HFFc6 (cell line): ENCODE data around the gene ATP2A1. TPM values are rescaled to one million over a fixed set of nuclear protein-coding genes. Genes with fewer than 3 reads are reported as not detected.

Experiments
- DNase-seq: peaks from one replicate; pipeline ENCODE4 v3.0.0-alpha.2; 2018
- H3K27ac Mint-ChIP-seq: 2 replicates; pipeline ENCODE4 v1.8.0; 2020; ENCODE audit warnings: mild to moderate bottlenecking, mixed read lengths
- H3K27me3 Mint-ChIP-seq: 2 replicates; pipeline ENCODE4 v1.8.0; 2021; ENCODE audit warnings: mild to moderate bottlenecking, moderate library complexity, mixed read lengths; ENCODE audit not compliant: insufficient read depth
- H3K36me3 Mint-ChIP-seq: 2 replicates; pipeline ENCODE4 v1.8.0; 2021; ENCODE audit warnings: low read depth, mixed read lengths
- H3K4me1 Mint-ChIP-seq: 2 replicates; pipeline ENCODE4 v1.8.0; 2020; ENCODE audit warnings: low read depth, mixed read lengths
- H3K4me3 Mint-ChIP-seq: 2 replicates; pipeline ENCODE4 v1.8.0; 2020; ENCODE audit warnings: mild to moderate bottlenecking, moderate library complexity, mixed read lengths
- H3K9me3 Mint-ChIP-seq: 2 replicates; pipeline ENCODE4 v1.8.0; 2020; ENCODE audit warnings: mild to moderate bottlenecking, mixed read lengths
- CTCF ChIP-seq: fragments of 200-600 bp; sonication (generic); IDR thresholded peaks from 2 replicates; pipeline ENCODE4 v1.5.0; 2021; ENCODE audit warnings: antibody characterized with exemption, mild to moderate bottlenecking
- total RNA-seq, 6 experiments: library from RNA; stranded (reverse); fragmentation: NEBNext Ultra II Directional; extraction: Animal tissue kit (Norgen Biotek cat#: 25700); gene quantifications; 2 replicates in 1 of 6; 3 replicates in 5 of 6; pipeline ENCODE4 v1.2.3, GENCODE V29; 2021

ATP2A1 gene
- total RNA-seq, 6 experiments from 2014 or later: 0.26 to 0.85 (median 0.54) TPM

- H3K27ac Mint-ChIP-seq: no peak overlapping the region
- no peak overlapping the region for H3K4me3 Mint-ChIP-seq
- H3K27me3 Mint-ChIP-seq: peaks cover 4% of the 10 kb centered on the region
- H3K9me3 Mint-ChIP-seq: no peaks in the 10 kb centered on the region
- TF ChIP-seq CTCF: no peak
- peak; percentile 37 for DNase-seq
- H3K4me1 Mint-ChIP-seq: peaks cover 8% of the 10 kb centered on the region
- H3K36me3 Mint-ChIP-seq: peaks cover 9% of the 10 kb centered on the region
Observed at GRCh38 chr16:28910086-28911031, 32.1 kb downstream of the ATP2A1 start.

- no peaks in the 10 kb centered on the region for H3K9me3 Mint-ChIP-seq
- no peak for DNase-seq
- peaks cover 20% of the 10 kb centered on the region for H3K36me3 Mint-ChIP-seq
- H3K4me1 Mint-ChIP-seq: peaks cover 8% of the 10 kb centered on the region
- no peak for TF ChIP-seq CTCF
- no peak overlapping the region for H3K4me3 Mint-ChIP-seq
- H3K27ac Mint-ChIP-seq: peak overlapping the region; percentile 21; the same call in 1 of the 2 replicates
- H3K27me3 Mint-ChIP-seq: peaks cover 4% of the 10 kb centered on the region
Observed at GRCh38 chr16:28912558-28912957, 34.3 kb downstream of the ATP2A1 start.

GRCh38 chr16:28913946-28914724 lies 35.8 kb downstream of the ATP2A1 start:
- Mint-ChIP-seq H3K4me1 (peaks cover 8% of the 10 kb centered on the region), H3K27me3 (peaks cover 4% of the 10 kb centered on the region), H3K9me3 (no peaks in the 10 kb centered on the region), H3K27ac (no peak overlapping the region), H3K36me3 (peaks cover 20% of the 10 kb centered on the region), H3K4me3 (no peak overlapping the region)
- DNase-seq: no peak
- no peak for TF ChIP-seq CTCF

- peaks cover 4% of the 10 kb centered on the region for H3K27me3 Mint-ChIP-seq
- H3K9me3 Mint-ChIP-seq: no peaks in the 10 kb centered on the region
- TF ChIP-seq CTCF: no peak
- H3K4me3 Mint-ChIP-seq: no peak overlapping the region
- H3K36me3 Mint-ChIP-seq: peaks cover 20% of the 10 kb centered on the region
- peak; percentile 79 for DNase-seq
- 0 out of 2 replicates have a peak overlapping the region, but pooled peaks have one; percentile 43 for H3K27ac Mint-ChIP-seq
- H3K4me1 Mint-ChIP-seq: peaks cover 8% of the 10 kb centered on the region
Observed at GRCh38 chr16:28915181-28915580, 36.9 kb downstream of the ATP2A1 start.

GRCh38 chr16:28917095-28917494 lies 38.8 kb downstream of the ATP2A1 start:
- DNase-seq: no peak
- H3K27me3 Mint-ChIP-seq: peaks cover 4% of the 10 kb centered on the region
- H3K36me3 Mint-ChIP-seq: peaks cover 26% of the 10 kb centered on the region
- H3K27ac Mint-ChIP-seq: no peak overlapping the region
- no peak overlapping the region; the same call in 1 of the 2 replicates for H3K4me3 Mint-ChIP-seq
- no peak for TF ChIP-seq CTCF
- no peaks in the 10 kb centered on the region for H3K9me3 Mint-ChIP-seq
- H3K4me1 Mint-ChIP-seq: peaks cover 8% of the 10 kb centered on the region
